Caco-2 (cell line): Measurements from ENCODE around the gene GAPDH. TPM values are rescaled to one million over a fixed set of nuclear protein-coding genes. Genes with fewer than 3 reads are reported as not detected.

Experiments used
- Bru-seq: library from RNA; stranded (reverse); fragments of 400-500 nt; gene quantifications from one replicate; lab custom pipeline; 2021; lab: Mats Ljungman, UMichigan
- BruChase-seq, 2 experiments: library from RNA; stranded (reverse); fragments of 400-500 nt; gene quantifications; one replicate each; lab custom pipeline; 2021; lab: Mats Ljungman, UMichigan
- BruUV-seq: library from RNA; stranded (reverse); fragments of 400-500 nt; replicated peaks from 2 replicates; lab custom pipeline; 2021; lab: Mats Ljungman, UMichigan
- CTCF ChIA-PET: fragments of 300-600 bp; sonication (Branson Sonifier 250); formaldehyde crosslinking; loops from one replicate; lab custom pipeline; 2022; ENCODE audit warnings: antibody characterized with exemption; lab: Charles Lee
- POLR2A ChIA-PET: fragments of 300-600 bp; sonication (Branson Sonifier 250); formaldehyde crosslinking; loops from one replicate; lab custom pipeline; 2022; ENCODE audit warnings: antibody characterized with exemption; lab: Charles Lee
- DNase-seq, 2 experiments: peaks; one replicate each; pipeline versions ENCODE4 v3.0.0 to v3.0.0-alpha.2; 2020 to 2022
- H3K27me3 ChIP-seq: replicated peaks from 2 replicates; pipeline ENCODE4 v1.6.0; 2011; ENCODE audit warnings: low read length; ENCODE audit not compliant: control insufficient read depth, insufficient read depth
- H3K36me3 ChIP-seq: 2 replicates; pipeline ENCODE4 v1.5.1; 2011; ENCODE audit warnings: low read length; ENCODE audit not compliant: control insufficient read depth, insufficient read depth
- H3K4me1 ChIP-seq: fragments of 250-450 bp; sonication (Bioruptor Pico); 2 replicates; pipeline ENCODE4 v1.5.1; 2020; ENCODE audit warnings: mild to moderate bottlenecking
- H3K4me3 ChIP-seq: 2 replicates; pipeline ENCODE4 v1.5.1; 2011; ENCODE audit warnings: low read depth, mild to moderate bottlenecking, control low read depth, low read length
- H3K9me3 ChIP-seq: fragments of 250-450 bp; sonication (Bioruptor Pico); 2 replicates; pipeline ENCODE4 v1.5.1; 2020; ENCODE audit warnings: mild to moderate bottlenecking, moderate library complexity
- H3K27ac Mint-ChIP-seq: one replicate; pipeline ENCODE4 v1.8.0; 2022; ENCODE audit warnings: mixed read lengths; ENCODE audit not compliant: unreplicated experiment
- H3K27me3 Mint-ChIP-seq: one replicate; pipeline ENCODE4 v1.8.0; 2022; ENCODE audit warnings: mixed read lengths; ENCODE audit not compliant: insufficient read depth, unreplicated experiment
- H3K36me3 Mint-ChIP-seq: one replicate; pipeline ENCODE4 v1.8.0; 2022; ENCODE audit warnings: mild to moderate bottlenecking, mixed read lengths; ENCODE audit not compliant: insufficient read depth, unreplicated experiment
- H3K4me1 Mint-ChIP-seq: one replicate; pipeline ENCODE4 v1.8.0; 2022; ENCODE audit warnings: low read depth, mixed read lengths; ENCODE audit not compliant: unreplicated experiment
- H3K4me3 Mint-ChIP-seq: one replicate; pipeline ENCODE4 v1.8.0; 2022; ENCODE audit warnings: mild to moderate bottlenecking, moderate library complexity, mixed read lengths; ENCODE audit not compliant: unreplicated experiment
- H3K9me3 Mint-ChIP-seq: one replicate; pipeline ENCODE4 v1.8.0; 2022; ENCODE audit warnings: mixed read lengths; ENCODE audit not compliant: unreplicated experiment
- intact Hi-C: fragments of 100-400 bp; cut with micrococcal nuclease; formaldehyde crosslinking; loops from one replicate; pipeline ENCODE4 v1.10.0; 2022; ENCODE audit not compliant: unreplicated experiment
- long read RNA-seq: library from polyadenylated mRNA; stranded (forward); transcript quantifications from one replicate; pipeline ENCODE4 v2.0.0, GENCODE V29; 2022
- total RNA-seq: library from RNA; stranded (reverse); gene quantifications from 2 replicates; pipeline ENCODE4 v1.2.3, GENCODE V29; 2022
- TF ChIP-seq, protein P1 (sequence below), 2 experiments: fragments of 200-600 bp in 1 of 2; IDR thresholded peaks; 1 replicate in 1 of 2; 2 replicates in 1 of 2; pipeline versions ENCODE4 v1.5.1 to v1.8.0; 2011 to 2022; ENCODE audit warnings: antibody characterized with exemption in 1 of 2, control low read depth in 1 of 2, inconsistent platforms in 1 of 2, low read depth in 1 of 2, low read length in 1 of 2, mild to moderate bottlenecking in 1 of 2, moderate library complexity in 1 of 2; ENCODE audit not compliant: insufficient read depth in 1 of 2, severe bottlenecking in 1 of 2, unreplicated experiment in 1 of 2

GAPDH gene
- total RNA-seq (4,975 and 5,337 TPM in 2 replicates), Bru-seq, nascent RNA (percentile 99 among the genes with signal in this experiment), BruChase-seq, experiment 1, labeled RNA remaining after a 2-hour chase (percentile 100 among the genes with signal in this experiment), BruChase-seq, experiment 2, labeled RNA remaining after a 6-hour chase (percentile 100 among the genes with signal in this experiment)
- long read RNA-seq, transcript GAPDH-205 (9 exons, 1,348 nt) = minor isoform, 12 of 4,015 reads
- long read RNA-seq, transcript GAPDH-204 (8 exons, 1,256 nt) = minor isoform, 192 of 4,015 reads
- long read RNA-seq, transcript GAPDH-201 (9 exons, 1,875 nt) = major isoform, 3,492 of 4,015 reads
- long read RNA-seq, partial matches to known transcripts = 255 of 4,015 reads
- long read RNA-seq, other reads (novel, unspliced or antisense) = 60 of 4,015 reads

- Histone ChIP-seq H3K9me3 (no peaks in the 10 kb centered on the region), H3K36me3 (peaks cover 23% of the 10 kb centered on the region), H3K4me3 (peak within 1 kb of the TSS; percentile 93), H3K4me1 (peaks cover 36% of the 10 kb centered on the region), H3K27me3 (no peaks in the 10 kb centered on the region)
- TF ChIP-seq, protein P1, sequence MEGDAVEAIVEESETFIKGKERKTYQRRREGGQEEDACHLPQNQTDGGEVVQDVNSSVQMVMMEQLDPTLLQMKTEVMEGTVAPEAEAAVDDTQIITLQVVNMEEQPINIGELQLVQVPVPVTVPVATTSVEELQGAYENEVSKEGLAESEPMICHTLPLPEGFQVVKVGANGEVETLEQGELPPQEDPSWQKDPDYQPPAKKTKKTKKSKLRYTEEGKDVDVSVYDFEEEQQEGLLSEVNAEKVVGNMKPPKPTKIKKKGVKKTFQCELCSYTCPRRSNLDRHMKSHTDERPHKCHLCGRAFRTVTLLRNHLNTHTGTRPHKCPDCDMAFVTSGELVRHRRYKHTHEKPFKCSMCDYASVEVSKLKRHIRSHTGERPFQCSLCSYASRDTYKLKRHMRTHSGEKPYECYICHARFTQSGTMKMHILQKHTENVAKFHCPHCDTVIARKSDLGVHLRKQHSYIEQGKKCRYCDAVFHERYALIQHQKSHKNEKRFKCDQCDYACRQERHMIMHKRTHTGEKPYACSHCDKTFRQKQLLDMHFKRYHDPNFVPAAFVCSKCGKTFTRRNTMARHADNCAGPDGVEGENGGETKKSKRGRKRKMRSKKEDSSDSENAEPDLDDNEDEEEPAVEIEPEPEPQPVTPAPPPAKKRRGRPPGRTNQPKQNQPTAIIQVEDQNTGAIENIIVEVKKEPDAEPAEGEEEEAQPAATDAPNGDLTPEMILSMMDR (IDR thresholded peaks at IDR 0.05; ENCODE audit: insufficient read depth in 1 of 2, low read depth in 1 of 2, low read length in 1 of 2, severe bottlenecking in 1 of 2, unreplicated experiment in 1 of 2) = no peak
- no peaks in the 10 kb centered on the region for H3K27me3 Mint-ChIP-seq
- no peaks in the 10 kb centered on the region for H3K9me3 Mint-ChIP-seq
- H3K36me3 Mint-ChIP-seq = peaks cover 98% of the 10 kb centered on the region
- peak; percentile 98 to 99 for DNase-seq
- H3K4me3 Mint-ChIP-seq = peak within 1 kb of the TSS; percentile 91
- peaks cover 46% of the 10 kb centered on the region for H3K4me1 Mint-ChIP-seq
- H3K27ac Mint-ChIP-seq = peak within 1 kb of the TSS; percentile 97
- ChIA-PET POLR2A (interaction anchor here (0.5 to 2.7 kb wide), 75 partner anchors 8 to 991 kb away, joined by 3 to 68 read pairs (median 9); partner anchors contain the start of genes CDCA3, COPS7A, IFFO1 and LTBR), CTCF (interaction anchor here (0.6 to 1.0 kb wide), 21 partner anchors 17 to 431 kb away, joined by 3 to 11 read pairs (median 4); partner anchors contain the start of genes MRPL51, NOP2, PLEKHG6 and TAPBPL)
- intact Hi-C loops = loop anchor here (1.0 kb wide), 3 partner anchors 34 to 64 kb away; partner anchors contain the start of genes NCAPD2, NOP2 and VAMP1
- TSS peak; percentile 39 for BruUV-seq
Observed at GRCh38 chr12:6533923-6534694, at the start of gene GAPDH. Gene GAPDH (plus strand): TSS chr12:6534517. CDS start chr12:6534833, 316 bp downstream.

- H3K4me3 Mint-ChIP-seq = no peak overlapping the region
- no peaks in the 10 kb centered on the region for H3K4me1 Mint-ChIP-seq
- TF ChIP-seq, protein P1 (IDR thresholded peaks at IDR 0.05; ENCODE audit: insufficient read depth in 1 of 2, low read depth in 1 of 2, low read length in 1 of 2, severe bottlenecking in 1 of 2, unreplicated experiment in 1 of 2) = no peak
- CTCF ChIA-PET = interaction anchor here (0.5 to 1.2 kb wide), 2 partner anchors 15 to 49 kb away, joined by 4 to 5 read pairs; no protein-coding TSS in a partner anchor
- no TSS peak for BruUV-seq
- intact Hi-C loops = no loop called here
- no peak overlapping the region for H3K27ac Mint-ChIP-seq
- H3K27me3 ChIP-seq = no peaks in the 10 kb centered on the region
- no peaks in the 10 kb centered on the region for H3K9me3 Mint-ChIP-seq
- POLR2A ChIA-PET = interaction anchor here (0.6 to 1.7 kb wide), 4 partner anchors 17 to 437 kb away, joined by 3 to 37 read pairs (median 7); partner anchors contain the start of genes GAPDH and VAMP1
- H3K4me3 ChIP-seq = no peak overlapping the region
- H3K9me3 ChIP-seq = no peaks in the 10 kb centered on the region
- no peaks in the 10 kb centered on the region for H3K36me3 ChIP-seq
- no peaks in the 10 kb centered on the region for H3K4me1 ChIP-seq
- no peak for DNase-seq
- H3K36me3 Mint-ChIP-seq = peaks cover 17% of the 10 kb centered on the region
- no peaks in the 10 kb centered on the region for H3K27me3 Mint-ChIP-seq
Observed at GRCh38 chr12:6488240-6488639, 46.1 kb upstream of the GAPDH start.
